ENCODE results near the gene TMEM14A. TPM values are rescaled to one million over a fixed set of nuclear protein-coding genes. Genes with fewer than 3 reads are reported as not detected.
"Not testable (repeated sequence)": the region's sequence is repeated elsewhere in the genome, so short reads cannot be mapped to it uniquely, and the experiment has no call there.

Gene TMEM14A
- total RNA-seq, 1 experiment from 2014 or later, result 7.3 TPM

DNA sequence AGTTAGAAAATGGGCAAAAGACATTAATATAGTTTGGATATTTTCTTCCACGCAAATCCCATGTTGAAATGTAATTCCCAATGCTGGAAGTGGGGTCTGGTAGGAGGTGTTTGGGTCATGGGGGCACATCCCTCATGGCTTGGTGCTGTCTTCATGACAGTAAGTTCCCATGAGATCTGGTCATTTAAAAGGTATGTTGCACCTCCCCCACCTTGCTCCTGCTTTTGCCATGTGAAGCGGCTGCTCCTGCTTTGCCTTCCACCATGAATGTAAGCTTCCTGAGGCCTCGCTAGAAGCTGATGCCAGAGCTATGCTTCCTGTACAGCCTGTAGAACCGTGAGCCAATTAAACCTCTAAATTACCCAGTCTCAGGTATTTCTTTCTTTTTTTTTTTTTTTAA is 16.3 kb upstream of the TMEM14A start:
- Histone ChIP-seq H3K14ac (ENCODE audit: insufficient read depth, low read length) (no peak overlapping the region), H3K56ac (ENCODE audit: insufficient read length, low read depth, low read length) (no peak overlapping the region), H3K23ac (ENCODE audit: insufficient read length, low read depth, low read length) (no peak overlapping the region), H2AK5ac (ENCODE audit: insufficient read length, low read length) (no peak overlapping the region), H3K9me3 (ENCODE audit: control insufficient read depth, low read depth, low read length) (no peaks in the 10 kb centered on the region), H3K27ac (ENCODE audit: insufficient read length, low read depth, low read length) (no peak overlapping the region), H2BK12ac (ENCODE audit: insufficient read length, low read depth, low read length) (no peak overlapping the region), H3K4me2 (ENCODE audit: insufficient read depth, insufficient read length, low read length) (no peak overlapping the region), H2BK15ac (ENCODE audit: low read depth, low read length) (no peak overlapping the region), H3K9ac (ENCODE audit: extremely low read depth, insufficient read length, low read length) (no peak overlapping the region), H3K79me1 (ENCODE audit: insufficient read depth, low read depth, low read length, poor library complexity, severe bottlenecking) (no peaks in the 10 kb centered on the region), H3T11ph (ENCODE audit: low read length) (no peak overlapping the region), H2BK20ac (ENCODE audit: low read depth, low read length, poor library complexity, severe bottlenecking) (no peak overlapping the region), H3K4me1 (ENCODE audit: insufficient read depth, low read length) (peaks cover 3% of the 10 kb centered on the region; the same call in 1 of the 2 replicates), H3K27me3 (ENCODE audit: insufficient read depth, low read length) (no peaks in the 10 kb centered on the region), H3K23me2 (ENCODE audit: insufficient read length, low read depth, low read length, poor library complexity, severe bottlenecking) (no peaks in the 10 kb centered on the region), H4K8ac (replicated peaks; ENCODE audit: insufficient read length, low read depth, low read length) (no peak overlapping the region), H2BK5ac (ENCODE audit: insufficient read length, low read length) (no peak overlapping the region), H4K5ac (ENCODE audit: insufficient read length, low read depth, low read length) (no peak overlapping the region), H4K20me1 (ENCODE audit: control insufficient read depth, insufficient read depth, insufficient read length) (no peaks in the 10 kb centered on the region), H3K4ac (ENCODE audit: low read depth, low read length) (no peak overlapping the region), H3K18ac (ENCODE audit: insufficient read length, low read depth, low read length) (no peak overlapping the region), H2BK120ac (ENCODE audit: low read depth, low read length, poor library complexity, severe bottlenecking) (no peak overlapping the region), H2AFZ (ENCODE audit: low read length) (no peak overlapping the region), H3K79me2 (ENCODE audit: insufficient read depth, low read length) (no peaks in the 10 kb centered on the region), H4K91ac (ENCODE audit: insufficient read length, low read depth, low read length) (no peak overlapping the region)
- TF ChIP-seq, protein P1, sequence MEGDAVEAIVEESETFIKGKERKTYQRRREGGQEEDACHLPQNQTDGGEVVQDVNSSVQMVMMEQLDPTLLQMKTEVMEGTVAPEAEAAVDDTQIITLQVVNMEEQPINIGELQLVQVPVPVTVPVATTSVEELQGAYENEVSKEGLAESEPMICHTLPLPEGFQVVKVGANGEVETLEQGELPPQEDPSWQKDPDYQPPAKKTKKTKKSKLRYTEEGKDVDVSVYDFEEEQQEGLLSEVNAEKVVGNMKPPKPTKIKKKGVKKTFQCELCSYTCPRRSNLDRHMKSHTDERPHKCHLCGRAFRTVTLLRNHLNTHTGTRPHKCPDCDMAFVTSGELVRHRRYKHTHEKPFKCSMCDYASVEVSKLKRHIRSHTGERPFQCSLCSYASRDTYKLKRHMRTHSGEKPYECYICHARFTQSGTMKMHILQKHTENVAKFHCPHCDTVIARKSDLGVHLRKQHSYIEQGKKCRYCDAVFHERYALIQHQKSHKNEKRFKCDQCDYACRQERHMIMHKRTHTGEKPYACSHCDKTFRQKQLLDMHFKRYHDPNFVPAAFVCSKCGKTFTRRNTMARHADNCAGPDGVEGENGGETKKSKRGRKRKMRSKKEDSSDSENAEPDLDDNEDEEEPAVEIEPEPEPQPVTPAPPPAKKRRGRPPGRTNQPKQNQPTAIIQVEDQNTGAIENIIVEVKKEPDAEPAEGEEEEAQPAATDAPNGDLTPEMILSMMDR (conservative IDR thresholded peaks at IDR 0.05), result no peak
- Mint-ChIP-seq H3K36me3 (ENCODE audit: insufficient read depth in 1 of 3, low read depth in 3 of 3) (peaks cover 6 to 14% (median 9%) of the 10 kb centered on the region in 3 experiments), H3K4me1 (peaks cover 8 to 16% of the 10 kb centered on the region in 2 experiments), H3K27me3 (ENCODE audit: low read depth) (no peaks in the 10 kb centered on the region; the same call in 1 of the 2 replicates), H3K4me3 (no peak overlapping the region), H3K9me3 (peaks cover 20 to 29% of the 10 kb centered on the region in 2 experiments), H3K27ac (no peak overlapping the region)
- DNase-seq, result no peak
- no CpG with 5 or more reads among the region's 4 CpGs for WGBS (ENCODE audit: extremely low coverage, insufficient read length, low lambda C conversion rate)

DNA sequence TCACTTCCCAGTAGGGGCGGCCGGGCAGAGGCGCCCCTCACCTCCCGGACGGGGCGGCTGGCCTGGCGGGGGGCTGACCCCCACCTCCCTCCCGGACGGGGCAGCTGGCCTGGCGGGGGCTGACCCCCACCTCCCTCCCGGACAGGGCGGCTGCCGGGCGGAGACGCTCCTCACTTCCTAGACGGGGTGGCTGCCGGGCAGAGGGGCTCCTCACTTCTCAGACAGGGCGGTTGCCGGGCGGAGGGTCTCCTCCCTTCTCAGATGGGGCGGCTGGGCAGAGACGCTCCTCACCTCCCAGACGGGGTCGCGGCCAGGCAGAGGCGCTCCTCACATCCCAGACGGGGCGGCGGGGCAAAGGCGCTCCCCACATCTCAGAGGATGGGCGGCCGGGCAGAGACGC is 15.0 kb upstream of the TMEM14A start:
- H2AFZ ChIP-seq (ENCODE audit: low read length); H4K8ac ChIP-seq (replicated peaks; ENCODE audit: insufficient read length, low read depth, low read length); H2AK5ac ChIP-seq (ENCODE audit: insufficient read length, low read length); H3K4me1 Mint-ChIP-seq; H3K4me2 ChIP-seq (ENCODE audit: insufficient read depth, insufficient read length, low read length); H3K79me2 ChIP-seq (ENCODE audit: insufficient read depth, low read length); H3K27me3 ChIP-seq (ENCODE audit: insufficient read depth, low read length); H3K4me3 Mint-ChIP-seq; H2BK5ac ChIP-seq (ENCODE audit: insufficient read length, low read length); H4K20me1 ChIP-seq (ENCODE audit: control insufficient read depth, insufficient read depth, insufficient read length); H3K27ac Mint-ChIP-seq; H3K56ac ChIP-seq (ENCODE audit: insufficient read length, low read depth, low read length); H3K9ac ChIP-seq (ENCODE audit: extremely low read depth, insufficient read length, low read length); H3K23ac ChIP-seq (ENCODE audit: insufficient read length, low read depth, low read length); H3K27ac ChIP-seq (ENCODE audit: insufficient read length, low read depth, low read length); H3K4ac ChIP-seq (ENCODE audit: low read depth, low read length); H2BK120ac ChIP-seq (ENCODE audit: low read depth, low read length, poor library complexity, severe bottlenecking); H3K27me3 Mint-ChIP-seq (ENCODE audit: low read depth); H3K14ac ChIP-seq (ENCODE audit: insufficient read depth, low read length); DNase-seq; H3T11ph ChIP-seq (ENCODE audit: low read length); H3K9me3 ChIP-seq (ENCODE audit: control insufficient read depth, low read depth, low read length); H2BK12ac ChIP-seq (ENCODE audit: insufficient read length, low read depth, low read length); H3K79me1 ChIP-seq (ENCODE audit: insufficient read depth, low read depth, low read length, poor library complexity, severe bottlenecking); H4K91ac ChIP-seq (ENCODE audit: insufficient read length, low read depth, low read length); H2BK15ac ChIP-seq (ENCODE audit: low read depth, low read length); H2BK20ac ChIP-seq (ENCODE audit: low read depth, low read length, poor library complexity, severe bottlenecking); H4K5ac ChIP-seq (ENCODE audit: insufficient read length, low read depth, low read length); H3K4me1 ChIP-seq (ENCODE audit: insufficient read depth, low read length); H3K18ac ChIP-seq (ENCODE audit: insufficient read length, low read depth, low read length); H3K23me2 ChIP-seq (ENCODE audit: insufficient read length, low read depth, low read length, poor library complexity, severe bottlenecking): not testable (repeated sequence)
- Mint-ChIP-seq H3K36me3 (ENCODE audit: insufficient read depth in 1 of 3, low read depth in 3 of 3) (peaks cover 6 to 14% (median 9%) of the 10 kb centered on the region in 3 experiments), H3K9me3 (peaks cover 20 to 29% of the 10 kb centered on the region in 2 experiments)
- no CpG with 5 or more reads among the region's 33 CpGs for WGBS (ENCODE audit: extremely low coverage, insufficient read length, low lambda C conversion rate)
